ENCODE results near the gene UNC119.

DNA sequence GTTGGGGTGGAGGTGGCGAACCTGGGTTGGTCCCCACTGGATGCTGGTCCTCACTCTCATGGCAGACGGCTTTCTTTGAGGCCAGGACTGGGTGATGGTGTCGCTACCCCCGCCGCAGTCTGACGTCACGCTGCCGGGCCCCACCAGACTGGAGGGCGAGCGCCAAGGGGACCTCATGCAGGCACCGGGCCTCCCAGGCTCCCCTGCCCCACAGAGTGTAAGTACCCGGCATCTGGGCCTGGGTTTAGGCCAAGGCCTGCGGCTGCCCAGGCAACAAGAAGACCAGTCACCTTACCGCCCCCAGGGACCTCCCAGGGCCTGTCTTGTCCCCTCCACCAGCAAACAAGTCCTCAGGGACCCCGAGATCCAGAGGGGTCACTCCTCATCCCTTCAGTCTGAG, 28.5 kb downstream of the UNC119 start:
- TF ChIP-seq POLR2AphosphoS5 (IDR thresholded peaks at IDR 0.05; ENCODE audit: borderline replicate concordance, low read depth, low read length) (no peak), EZH2 (IDR thresholded peaks at IDR 0.05) (no peak)

All from SK-N-MC (cell line).